ENCODE data around the gene GPR107.
"Not testable (repeated sequence)": the region's sequence is repeated elsewhere in the genome, so short reads cannot be mapped to it uniquely, and the experiment has no call there.

Gene GPR107

GRCh38 chr9:130053504-130054324 lies at the start of gene GPR107:
Gene GPR107 (plus strand): TSS chr9:130053906. CDS start chr9:130053933, 27 bp downstream.
- Mint-ChIP-seq H3K36me3 (peaks cover 2% of the 10 kb centered on the region), H3K27ac (peak within 1 kb of the TSS; percentile 90), H3K4me1 (peaks cover 9% of the 10 kb centered on the region), H3K27me3 (no peaks in the 10 kb centered on the region), H3K9me3 (no peaks in the 10 kb centered on the region), H3K4me3 (peak within 1 kb of the TSS; percentile 93)
- ATAC-seq (ENCODE audit: low read depth) (peak; percentile 93), DNase-seq (ENCODE audit: low spot score in 2 of 2) (peak; percentile 62 to 84)

GRCh38 chr9:130003943-130004552 lies 49.7 kb upstream of the GPR107 start:
- ATAC-seq (ENCODE audit: low read depth): no peak
- Mint-ChIP-seq H3K36me3 (peaks cover 7% of the 10 kb centered on the region), H3K27me3 (no peaks in the 10 kb centered on the region), H3K9me3 (no peaks in the 10 kb centered on the region), H3K27ac (peak overlapping the region; percentile 100), H3K4me3 (peak overlapping the region; percentile 52), H3K4me1 (peaks cover 28% of the 10 kb centered on the region)
- DNase-seq (ENCODE audit: low spot score in 2 of 2): no peak

GRCh38 chr9:130006952-130007351 lies 46.8 kb upstream of the GPR107 start:
- H3K36me3 Mint-ChIP-seq: peaks cover 13% of the 10 kb centered on the region
- H3K4me3 Mint-ChIP-seq: peak overlapping the region; percentile 49
- peaks cover 40% of the 10 kb centered on the region for H3K4me1 Mint-ChIP-seq
- H3K27ac Mint-ChIP-seq: peak overlapping the region; percentile 100
- not testable (repeated sequence) for ATAC-seq (ENCODE audit: low read depth); DNase-seq (ENCODE audit: low spot score in 2 of 2); H3K9me3 Mint-ChIP-seq; H3K27me3 Mint-ChIP-seq

GRCh38 chr9:130008538-130008937 lies 45.2 kb upstream of the GPR107 start:
- ATAC-seq (ENCODE audit: low read depth) (no peak), DNase-seq (ENCODE audit: low spot score in 2 of 2) (no peak)
- Mint-ChIP-seq H3K4me3 (peak overlapping the region; percentile 52), H3K27me3 (no peaks in the 10 kb centered on the region), H3K27ac (peak overlapping the region; percentile 100), H3K9me3 (peaks cover 2% of the 10 kb centered on the region), H3K4me1 (peaks cover 42% of the 10 kb centered on the region), H3K36me3 (peaks cover 8% of the 10 kb centered on the region)

- H3K4me1 Mint-ChIP-seq: peaks cover 39% of the 10 kb centered on the region
- H3K9me3 Mint-ChIP-seq; H3K36me3 Mint-ChIP-seq; H3K27me3 Mint-ChIP-seq; DNase-seq (ENCODE audit: low spot score in 2 of 2); ATAC-seq (ENCODE audit: low read depth): not testable (repeated sequence)
- H3K27ac Mint-ChIP-seq: peak overlapping the region; percentile 100
- H3K4me3 Mint-ChIP-seq: peak overlapping the region; percentile 8
Measured at GRCh38 chr9:130009546-130009945, 44.2 kb upstream of the GPR107 start.

- H3K27ac Mint-ChIP-seq: peak overlapping the region; percentile 100
- peak overlapping the region; percentile 48 for H3K4me3 Mint-ChIP-seq
- peaks cover 39% of the 10 kb centered on the region for H3K4me1 Mint-ChIP-seq
- peak; percentile 59 to 83 for DNase-seq (ENCODE audit: low spot score in 2 of 2)
- no peaks in the 10 kb centered on the region for H3K27me3 Mint-ChIP-seq
- ATAC-seq (ENCODE audit: low read depth): peak; percentile 69
- H3K36me3 Mint-ChIP-seq: peaks cover 8% of the 10 kb centered on the region
- peaks cover 2% of the 10 kb centered on the region for H3K9me3 Mint-ChIP-seq
Measured at GRCh38 chr9:130010151-130010988, 43.3 kb upstream of the GPR107 start.

- H3K27ac Mint-ChIP-seq: peak overlapping the region; percentile 100
- H3K4me1 Mint-ChIP-seq: peaks cover 41% of the 10 kb centered on the region
- H3K27me3 Mint-ChIP-seq: no peaks in the 10 kb centered on the region
- peaks cover 16% of the 10 kb centered on the region for H3K36me3 Mint-ChIP-seq
- H3K4me3 Mint-ChIP-seq: no peak overlapping the region
- peaks cover 2% of the 10 kb centered on the region for H3K9me3 Mint-ChIP-seq
- ATAC-seq (ENCODE audit: low read depth): no peak
- no peak for DNase-seq (ENCODE audit: low spot score in 2 of 2)
Measured at GRCh38 chr9:130013326-130013725, 40.4 kb upstream of the GPR107 start.

GRCh38 chr9:130015353-130016019 lies 38.2 kb upstream of the GPR107 start:
- Mint-ChIP-seq H3K27me3 (no peaks in the 10 kb centered on the region), H3K27ac (peak overlapping the region; percentile 47), H3K9me3 (peaks cover 2% of the 10 kb centered on the region), H3K4me1 (peaks cover 33% of the 10 kb centered on the region), H3K36me3 (peaks cover 17% of the 10 kb centered on the region), H3K4me3 (no peak overlapping the region)
- DNase-seq (ENCODE audit: low spot score in 2 of 2) (no peak), ATAC-seq (ENCODE audit: low read depth) (peak; percentile 11)

GRCh38 chr9:130017076-130017475 lies 36.6 kb upstream of the GPR107 start:
- H3K36me3 Mint-ChIP-seq: peaks cover 11% of the 10 kb centered on the region
- DNase-seq (ENCODE audit: low spot score in 2 of 2) (no peak), ATAC-seq (ENCODE audit: low read depth) (no peak)
- H3K9me3 Mint-ChIP-seq: no peaks in the 10 kb centered on the region
- peaks cover 33% of the 10 kb centered on the region for H3K4me1 Mint-ChIP-seq
- no peaks in the 10 kb centered on the region for H3K27me3 Mint-ChIP-seq
- H3K4me3 Mint-ChIP-seq: peak overlapping the region; percentile 24
- H3K27ac Mint-ChIP-seq: peak overlapping the region; percentile 99

- DNase-seq (ENCODE audit: low spot score in 2 of 2); H3K9me3 Mint-ChIP-seq; H3K36me3 Mint-ChIP-seq; ATAC-seq (ENCODE audit: low read depth); H3K27me3 Mint-ChIP-seq: not testable (repeated sequence)
- Mint-ChIP-seq H3K4me3 (peak overlapping the region; percentile 3), H3K27ac (peak overlapping the region; percentile 99), H3K4me1 (peaks cover 31% of the 10 kb centered on the region)
Measured at GRCh38 chr9:130017510-130017909, 36.2 kb upstream of the GPR107 start.

GRCh38 chr9:130018265-130018664 lies 35.4 kb upstream of the GPR107 start:
- ATAC-seq (ENCODE audit: low read depth) (no peak), DNase-seq (ENCODE audit: low spot score in 2 of 2) (no peak)
- Mint-ChIP-seq H3K9me3 (no peaks in the 10 kb centered on the region), H3K27ac (peak overlapping the region; percentile 99), H3K4me1 (peaks cover 34% of the 10 kb centered on the region), H3K36me3 (peaks cover 9% of the 10 kb centered on the region), H3K4me3 (no peak overlapping the region), H3K27me3 (no peaks in the 10 kb centered on the region)

GRCh38 chr9:130020618-130021017 lies 33.1 kb upstream of the GPR107 start:
- DNase-seq (ENCODE audit: low spot score in 2 of 2): no peak
- Mint-ChIP-seq H3K27ac (peak overlapping the region; percentile 99), H3K36me3 (peaks cover 11% of the 10 kb centered on the region), H3K27me3 (no peaks in the 10 kb centered on the region), H3K9me3 (no peaks in the 10 kb centered on the region), H3K4me3 (no peak overlapping the region), H3K4me1 (peaks cover 47% of the 10 kb centered on the region)
- no peak for ATAC-seq (ENCODE audit: low read depth)

GRCh38 chr9:130021123-130021522 lies 32.6 kb upstream of the GPR107 start:
- H3K4me3 Mint-ChIP-seq: peak overlapping the region; percentile 32
- ATAC-seq (ENCODE audit: low read depth) (no peak), DNase-seq (ENCODE audit: low spot score in 2 of 2) (no peak)
- H3K9me3 Mint-ChIP-seq: no peaks in the 10 kb centered on the region
- H3K36me3 Mint-ChIP-seq: peaks cover 10% of the 10 kb centered on the region
- peak overlapping the region; percentile 99 for H3K27ac Mint-ChIP-seq
- H3K4me1 Mint-ChIP-seq: peaks cover 51% of the 10 kb centered on the region
- H3K27me3 Mint-ChIP-seq: no peaks in the 10 kb centered on the region
